GM18870 (cell line): ENCODE data around the gene PSMB9.
"Not testable (repeated sequence)": the region's sequence is repeated elsewhere in the genome, so short reads cannot be mapped to it uniquely, and the experiment has no call there.

Source experiments
- ATAC-seq: cut with Tn5 transposase; IDR thresholded peaks from one replicate; pipeline ENCODE4 v1.9.1; 2021; ENCODE audit warnings: moderate library complexity; ENCODE audit not compliant: unreplicated experiment

Gene PSMB9

DNA sequence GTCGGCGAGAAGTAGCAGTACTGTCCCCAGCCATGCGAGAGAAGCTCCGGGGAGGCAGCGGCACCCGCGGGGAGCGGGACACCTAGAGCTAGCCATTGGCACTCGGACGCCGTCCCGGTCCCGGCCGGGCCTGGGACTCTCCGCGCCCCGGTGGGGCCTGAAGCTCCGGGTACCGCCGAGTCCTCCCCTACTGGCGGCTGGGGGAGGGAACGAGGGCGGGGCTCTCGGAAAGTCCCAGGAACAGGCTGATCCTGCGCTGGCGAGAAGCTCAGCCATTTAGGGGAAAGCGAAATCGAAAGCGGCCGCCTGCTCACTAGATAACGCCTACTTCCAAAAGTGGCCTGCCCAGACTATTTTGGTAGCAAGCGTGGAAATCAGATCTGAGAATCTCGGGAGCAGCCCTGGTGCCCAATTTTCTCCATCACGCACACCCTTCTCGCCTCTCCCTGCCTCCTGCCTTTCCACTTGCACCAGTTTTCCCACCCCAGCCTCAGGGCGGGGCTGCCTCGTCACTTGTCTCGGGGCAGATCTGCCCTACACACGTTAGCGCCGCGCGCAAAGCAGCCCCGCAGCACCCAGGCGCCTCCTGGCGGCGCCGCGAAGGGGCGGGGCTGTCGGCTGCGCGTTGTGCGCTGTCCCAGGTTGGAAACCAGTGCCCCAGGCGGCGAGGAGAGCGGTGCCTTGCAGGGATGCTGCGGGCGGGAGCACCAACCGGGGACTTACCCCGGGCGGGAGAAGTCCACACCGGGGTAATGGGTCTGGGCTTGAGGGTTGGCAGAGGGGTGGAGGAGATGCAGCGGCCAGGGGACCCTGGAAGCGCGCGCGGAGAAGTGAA lies at the start of gene PSMB9, which contains the start of gene TAP1:
Gene PSMB9 (plus strand): TSS at position 652 of the 835 bp plus-strand sequence. CDS start 38 bp downstream, at position 690.
Gene TAP1 (minus strand): TSS at position 164 of the 835 bp plus-strand sequence. CDS start 68 bp downstream, at position 96.
- ATAC-seq: peak; percentile 49

GRCh38 chr6:32805404-32805803 lies 48.6 kb upstream of the PSMB9 start:
- ATAC-seq: not testable (repeated sequence)

- no peak for ATAC-seq
Observed at GRCh38 chr6:32807020-32807580, 46.9 kb upstream of the PSMB9 start.

GRCh38 chr6:32809171-32809570 lies 44.8 kb upstream of the PSMB9 start:
- no peak for ATAC-seq

GRCh38 chr6:32814145-32814544 lies 39.8 kb upstream of the PSMB9 start:
- ATAC-seq: no peak

- no peak for ATAC-seq
Observed at GRCh38 chr6:32815115-32815514, 38.9 kb upstream of the PSMB9 start.

DNA sequence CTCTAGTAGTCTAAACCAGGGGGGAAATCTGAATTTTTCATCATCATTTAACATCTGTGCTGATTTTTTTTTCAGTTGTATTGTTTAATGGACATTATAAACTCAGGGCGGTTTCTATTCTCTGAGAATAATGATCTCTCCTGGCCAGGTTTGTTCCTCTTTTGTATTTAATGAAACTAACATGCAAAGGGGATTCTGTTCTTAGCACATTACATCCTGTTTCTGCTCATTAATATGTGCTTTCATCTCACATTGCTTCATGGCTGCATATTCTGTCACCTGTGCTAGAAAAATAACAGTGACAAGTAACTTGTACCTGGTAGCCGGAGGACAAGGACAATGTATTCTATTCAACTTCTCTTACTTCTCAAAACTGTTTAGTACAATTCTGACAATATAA lies 38.0 kb upstream of the PSMB9 start:
- ATAC-seq: peak; percentile 40

DNA sequence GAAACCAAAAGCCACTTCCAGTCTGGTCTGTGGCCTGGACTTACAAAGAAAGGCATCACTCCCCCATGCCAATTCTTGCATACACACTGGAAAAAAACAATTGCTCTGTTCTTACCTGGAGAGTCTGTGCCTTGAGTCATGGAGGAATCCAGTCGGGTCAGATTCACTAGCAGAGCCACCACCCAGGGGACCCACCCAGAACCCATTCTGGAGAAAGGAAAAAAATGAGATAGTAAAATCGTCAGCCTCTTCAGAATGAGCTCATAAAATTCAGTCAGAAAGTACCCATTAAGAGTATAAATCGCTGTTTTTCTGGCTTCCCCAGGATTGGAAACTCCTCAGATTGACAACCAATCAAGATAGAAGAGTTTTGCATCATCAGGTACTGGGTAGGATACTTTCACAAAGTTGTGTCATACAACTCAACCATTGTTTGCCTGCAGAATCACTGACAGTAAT lies 37.2 kb upstream of the PSMB9 start, which contains the start of gene HLA-DOB:
Gene HLA-DOB (minus strand): TSS at position 257 of the 459 bp plus-strand sequence. CDS start 51 bp downstream, at position 206.
- ATAC-seq: no peak

DNA sequence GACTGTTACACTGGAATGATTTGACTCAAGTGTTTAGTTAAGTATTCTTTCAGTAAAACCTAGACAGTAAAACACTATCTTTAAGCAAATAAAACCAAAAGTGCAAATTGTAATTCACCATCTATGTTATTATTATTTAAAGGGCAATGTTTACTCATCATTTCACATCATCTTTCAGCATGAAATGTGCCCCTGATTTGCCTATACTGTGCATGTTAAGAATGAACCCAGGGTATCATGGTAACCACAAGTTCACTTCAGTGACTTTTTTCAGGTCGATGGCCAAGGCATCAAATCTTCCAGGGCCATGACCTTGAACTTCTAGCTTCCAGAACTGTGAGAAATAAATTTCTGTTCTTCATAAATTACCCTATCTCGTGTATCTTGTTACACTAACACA lies 35.1 kb upstream of the PSMB9 start:
- ATAC-seq: no peak

GRCh38 chr6:32819729-32820128 lies 34.3 kb upstream of the PSMB9 start:
- ATAC-seq: no peak

- ATAC-seq: no peak
Observed at GRCh38 chr6:32825966-32826365, 28.0 kb upstream of the PSMB9 start.

DNA sequence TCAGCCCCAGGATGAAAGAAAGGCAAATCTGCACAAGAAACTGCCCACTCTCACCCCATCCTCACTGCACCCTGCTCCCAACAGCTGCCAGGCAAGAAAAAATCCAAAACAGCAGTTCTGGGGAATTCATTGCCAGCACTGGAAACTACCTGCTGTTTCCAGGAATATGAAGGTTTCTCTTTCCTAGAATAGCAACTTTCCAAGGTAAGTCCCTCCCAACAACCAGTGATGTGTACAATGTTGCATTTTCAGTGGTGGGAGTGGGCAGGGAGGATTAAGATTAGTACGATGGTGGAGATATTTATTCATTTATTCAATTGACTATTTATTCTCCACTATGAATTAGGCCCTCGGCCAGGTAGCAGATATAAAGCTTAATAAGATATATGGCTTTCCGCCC lies 27.0 kb upstream of the PSMB9 start:
- no peak for ATAC-seq

DNA sequence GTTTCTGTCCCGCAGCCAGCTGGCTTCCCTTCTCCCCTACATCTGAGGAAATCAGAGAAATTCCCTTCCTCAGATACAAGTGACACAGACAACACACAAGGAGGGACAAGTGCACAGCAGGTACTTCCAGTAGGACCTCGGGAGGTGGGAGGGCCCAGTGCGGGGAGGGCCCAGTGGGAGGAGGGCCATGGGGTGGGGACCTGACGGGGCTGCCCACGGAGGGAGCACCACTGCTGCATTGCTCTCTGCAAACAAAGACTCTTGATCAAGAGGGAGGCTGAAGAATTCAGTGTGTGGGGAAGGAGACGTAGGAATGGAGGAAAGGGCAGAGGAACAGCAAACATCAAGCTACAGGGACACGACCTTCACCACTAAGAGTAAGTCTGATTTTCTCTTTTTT lies 24.5 kb upstream of the PSMB9 start:
- no peak for ATAC-seq

- no peak for ATAC-seq
Observed at GRCh38 chr6:32830017-32830416, 24.0 kb upstream of the PSMB9 start.

DNA sequence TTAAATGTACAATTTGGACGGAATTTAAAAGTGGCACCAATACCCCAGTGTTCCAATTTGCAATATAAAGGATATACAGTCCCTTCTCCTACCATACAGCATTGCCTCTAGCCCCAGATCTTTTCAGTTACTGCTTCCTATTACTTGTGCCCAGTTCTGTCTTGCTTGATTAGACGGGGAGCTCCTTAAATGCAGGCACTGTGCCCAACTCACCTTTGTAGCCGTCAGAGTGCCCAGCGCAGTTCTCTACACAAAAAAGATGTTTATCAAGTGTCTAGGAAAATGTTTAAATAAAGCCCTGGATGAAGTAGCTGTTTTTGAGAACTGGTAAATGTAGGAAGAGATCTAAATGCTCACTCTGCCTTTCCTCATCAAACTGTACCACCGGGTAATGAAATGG lies 23.1 kb upstream of the PSMB9 start:
- no peak for ATAC-seq

DNA sequence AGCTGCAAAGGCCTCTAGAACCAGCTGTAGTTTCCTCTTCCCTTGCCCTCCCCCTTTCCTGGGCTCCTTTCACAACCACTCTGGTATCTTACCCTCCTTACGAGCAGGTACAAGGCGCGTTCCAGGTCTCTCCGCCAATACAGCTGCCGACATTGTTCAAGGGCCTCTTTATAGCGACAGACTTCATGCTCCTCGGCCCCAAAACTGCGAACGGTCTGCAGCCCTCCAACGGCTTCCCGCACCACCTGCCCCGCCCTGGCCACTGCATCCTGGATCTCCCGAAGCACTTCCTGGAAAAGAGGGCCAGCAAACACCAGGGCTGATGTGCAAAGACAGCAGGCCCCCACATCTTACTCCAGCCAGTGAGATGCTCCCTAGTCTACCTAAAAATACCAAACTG lies 21.5 kb upstream of the PSMB9 start:
- no peak for ATAC-seq

DNA sequence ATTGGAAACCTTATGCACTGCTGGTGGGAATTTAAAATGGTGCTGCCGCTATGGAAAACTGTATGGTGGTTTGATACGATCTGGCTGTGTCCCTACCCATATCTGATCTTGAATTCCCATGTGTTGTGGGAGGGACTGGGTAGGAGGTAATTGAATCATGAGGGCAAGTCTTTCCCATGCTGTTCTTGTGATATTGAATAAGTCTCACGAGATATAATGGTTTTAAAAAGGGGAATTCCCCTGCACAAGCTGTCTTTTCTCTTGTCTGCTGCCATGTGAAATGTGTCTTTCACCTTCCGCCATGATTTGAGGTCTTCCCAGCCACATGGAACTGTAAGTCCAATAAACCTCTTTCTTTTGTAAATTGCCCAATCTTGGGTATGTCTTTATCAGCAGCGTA lies 20.3 kb upstream of the PSMB9 start:
- no peak for ATAC-seq

GRCh38 chr6:32835167-32835893 lies 18.7 kb upstream of the PSMB9 start:
- no peak for ATAC-seq

DNA sequence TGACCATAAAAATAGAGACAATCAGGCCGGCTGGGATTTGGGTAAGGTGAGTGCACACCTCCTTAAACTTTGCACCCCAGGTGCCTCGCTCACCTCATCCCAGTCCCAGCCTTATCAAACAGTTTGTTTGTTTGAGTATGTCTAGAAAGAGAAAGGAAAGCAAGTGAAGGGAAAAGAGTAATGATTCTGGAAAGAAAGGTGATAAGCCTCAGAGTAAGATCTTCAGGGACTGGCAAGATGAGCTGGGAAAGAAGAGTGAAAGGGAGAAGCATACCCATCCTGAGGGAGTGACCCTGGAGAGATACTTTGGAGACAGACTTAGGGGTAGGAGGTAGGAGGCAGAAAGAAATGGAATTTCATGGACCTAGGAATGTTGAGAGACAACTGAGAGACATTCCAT lies 17.1 kb upstream of the PSMB9 start:
- ATAC-seq: no peak

GRCh38 chr6:32837651-32838113 lies 16.3 kb upstream of the PSMB9 start:
- ATAC-seq: no peak
